HL-60 (cell line): Measurements from ENCODE around the gene NAA38.

Source experiments
- CTCF ChIP-seq: IDR thresholded peaks from one replicate; pipeline ENCODE4 v1.5.1; 2011; ENCODE audit warnings: low read length, control low read depth, inconsistent platforms; ENCODE audit not compliant: insufficient read depth
- POLR2AphosphoS5 ChIP-seq: IDR thresholded peaks from 2 replicates; pipeline ENCODE4 v1.6.1; 2012; ENCODE audit warnings: low read depth

GRCh38 chr17:7807206-7807605, 50.2 kb downstream of the NAA38 start:
- TF ChIP-seq CTCF (no peak), POLR2AphosphoS5 (no peak)
